ENCODE measurements around the gene IL10RB.

DNA sequence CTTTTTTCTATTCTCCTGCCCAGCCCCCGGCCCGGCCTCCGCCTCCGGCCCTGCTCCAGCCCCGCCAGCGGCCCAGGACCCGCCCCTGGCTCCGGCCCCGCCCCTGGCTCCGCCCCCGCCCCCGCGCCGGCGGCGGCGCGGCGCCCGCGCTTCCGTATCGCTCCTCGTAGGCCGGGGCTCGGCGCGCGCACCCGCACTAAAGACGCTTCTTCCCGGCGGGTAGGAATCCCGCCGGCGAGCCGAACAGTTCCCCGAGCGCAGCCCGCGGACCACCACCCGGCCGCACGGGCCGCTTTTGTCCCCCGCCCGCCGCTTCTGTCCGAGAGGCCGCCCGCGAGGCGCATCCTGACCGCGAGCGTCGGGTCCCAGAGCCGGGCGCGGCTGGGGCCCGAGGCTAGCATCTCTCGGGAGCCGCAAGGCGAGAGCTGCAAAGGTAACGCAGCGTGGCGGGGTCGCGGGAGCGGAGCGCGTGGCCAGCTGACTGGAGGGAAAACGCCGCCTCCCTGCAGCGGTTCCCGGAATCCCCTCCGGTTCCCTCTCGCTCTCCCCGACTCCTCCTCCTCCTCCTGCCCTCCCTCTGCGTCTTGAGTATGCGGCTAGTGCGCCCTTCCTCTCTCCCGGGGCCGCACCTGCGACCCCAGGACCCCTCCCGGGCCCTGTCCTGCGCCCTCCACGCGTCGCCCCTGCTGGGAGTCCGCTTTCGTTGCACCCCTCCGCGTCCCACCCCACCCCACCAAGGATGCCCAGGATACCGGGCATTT is 36.2 kb upstream of the IL10RB start, which contains the start of gene IFNAR2:
- TF ChIP-seq, protein P1, sequence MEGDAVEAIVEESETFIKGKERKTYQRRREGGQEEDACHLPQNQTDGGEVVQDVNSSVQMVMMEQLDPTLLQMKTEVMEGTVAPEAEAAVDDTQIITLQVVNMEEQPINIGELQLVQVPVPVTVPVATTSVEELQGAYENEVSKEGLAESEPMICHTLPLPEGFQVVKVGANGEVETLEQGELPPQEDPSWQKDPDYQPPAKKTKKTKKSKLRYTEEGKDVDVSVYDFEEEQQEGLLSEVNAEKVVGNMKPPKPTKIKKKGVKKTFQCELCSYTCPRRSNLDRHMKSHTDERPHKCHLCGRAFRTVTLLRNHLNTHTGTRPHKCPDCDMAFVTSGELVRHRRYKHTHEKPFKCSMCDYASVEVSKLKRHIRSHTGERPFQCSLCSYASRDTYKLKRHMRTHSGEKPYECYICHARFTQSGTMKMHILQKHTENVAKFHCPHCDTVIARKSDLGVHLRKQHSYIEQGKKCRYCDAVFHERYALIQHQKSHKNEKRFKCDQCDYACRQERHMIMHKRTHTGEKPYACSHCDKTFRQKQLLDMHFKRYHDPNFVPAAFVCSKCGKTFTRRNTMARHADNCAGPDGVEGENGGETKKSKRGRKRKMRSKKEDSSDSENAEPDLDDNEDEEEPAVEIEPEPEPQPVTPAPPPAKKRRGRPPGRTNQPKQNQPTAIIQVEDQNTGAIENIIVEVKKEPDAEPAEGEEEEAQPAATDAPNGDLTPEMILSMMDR (conservative IDR thresholded peaks at IDR 0.05; ENCODE audit: low read depth in 2 of 2): no peak
- TF ChIP-seq EZH2 (IDR thresholded peaks at IDR 0.05; ENCODE audit: low read depth, unreplicated experiment): no peak
- TF ChIP-seq CREB1 (CRISPR knock-in tag; IDR thresholded peaks at IDR 0.05; ENCODE audit: low read depth): no peak
- TF ChIP-seq JUNB (IDR thresholded peaks at IDR 0.05; ENCODE audit: unreplicated experiment): no peak
- TF ChIP-seq, protein P2, sequence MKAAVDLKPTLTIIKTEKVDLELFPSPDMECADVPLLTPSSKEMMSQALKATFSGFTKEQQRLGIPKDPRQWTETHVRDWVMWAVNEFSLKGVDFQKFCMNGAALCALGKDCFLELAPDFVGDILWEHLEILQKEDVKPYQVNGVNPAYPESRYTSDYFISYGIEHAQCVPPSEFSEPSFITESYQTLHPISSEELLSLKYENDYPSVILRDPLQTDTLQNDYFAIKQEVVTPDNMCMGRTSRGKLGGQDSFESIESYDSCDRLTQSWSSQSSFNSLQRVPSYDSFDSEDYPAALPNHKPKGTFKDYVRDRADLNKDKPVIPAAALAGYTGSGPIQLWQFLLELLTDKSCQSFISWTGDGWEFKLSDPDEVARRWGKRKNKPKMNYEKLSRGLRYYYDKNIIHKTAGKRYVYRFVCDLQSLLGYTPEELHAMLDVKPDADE (IDR thresholded peaks at IDR 0.05): no peak
- 0 out of 2 replicates have a peak, but pooled peaks have one; percentile 40 for TF ChIP-seq POLR2AphosphoS5 (IDR thresholded peaks at IDR 0.05; ENCODE audit: low read depth)
- no peak for TF ChIP-seq ZNF331 (CRISPR knock-in tag; IDR thresholded peaks at IDR 0.05; ENCODE audit: low read depth)
- TF ChIP-seq, protein P3, sequence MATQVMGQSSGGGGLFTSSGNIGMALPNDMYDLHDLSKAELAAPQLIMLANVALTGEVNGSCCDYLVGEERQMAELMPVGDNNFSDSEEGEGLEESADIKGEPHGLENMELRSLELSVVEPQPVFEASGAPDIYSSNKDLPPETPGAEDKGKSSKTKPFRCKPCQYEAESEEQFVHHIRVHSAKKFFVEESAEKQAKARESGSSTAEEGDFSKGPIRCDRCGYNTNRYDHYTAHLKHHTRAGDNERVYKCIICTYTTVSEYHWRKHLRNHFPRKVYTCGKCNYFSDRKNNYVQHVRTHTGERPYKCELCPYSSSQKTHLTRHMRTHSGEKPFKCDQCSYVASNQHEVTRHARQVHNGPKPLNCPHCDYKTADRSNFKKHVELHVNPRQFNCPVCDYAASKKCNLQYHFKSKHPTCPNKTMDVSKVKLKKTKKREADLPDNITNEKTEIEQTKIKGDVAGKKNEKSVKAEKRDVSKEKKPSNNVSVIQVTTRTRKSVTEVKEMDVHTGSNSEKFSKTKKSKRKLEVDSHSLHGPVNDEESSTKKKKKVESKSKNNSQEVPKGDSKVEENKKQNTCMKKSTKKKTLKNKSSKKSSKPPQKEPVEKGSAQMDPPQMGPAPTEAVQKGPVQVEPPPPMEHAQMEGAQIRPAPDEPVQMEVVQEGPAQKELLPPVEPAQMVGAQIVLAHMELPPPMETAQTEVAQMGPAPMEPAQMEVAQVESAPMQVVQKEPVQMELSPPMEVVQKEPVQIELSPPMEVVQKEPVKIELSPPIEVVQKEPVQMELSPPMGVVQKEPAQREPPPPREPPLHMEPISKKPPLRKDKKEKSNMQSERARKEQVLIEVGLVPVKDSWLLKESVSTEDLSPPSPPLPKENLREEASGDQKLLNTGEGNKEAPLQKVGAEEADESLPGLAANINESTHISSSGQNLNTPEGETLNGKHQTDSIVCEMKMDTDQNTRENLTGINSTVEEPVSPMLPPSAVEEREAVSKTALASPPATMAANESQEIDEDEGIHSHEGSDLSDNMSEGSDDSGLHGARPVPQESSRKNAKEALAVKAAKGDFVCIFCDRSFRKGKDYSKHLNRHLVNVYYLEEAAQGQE (IDR thresholded peaks at IDR 0.05; ENCODE audit: unreplicated experiment): no peak
- TF ChIP-seq EZH2phosphoT487 (IDR thresholded peaks at IDR 0.05; ENCODE audit: unreplicated experiment): no peak
- TF ChIP-seq, protein P4, sequence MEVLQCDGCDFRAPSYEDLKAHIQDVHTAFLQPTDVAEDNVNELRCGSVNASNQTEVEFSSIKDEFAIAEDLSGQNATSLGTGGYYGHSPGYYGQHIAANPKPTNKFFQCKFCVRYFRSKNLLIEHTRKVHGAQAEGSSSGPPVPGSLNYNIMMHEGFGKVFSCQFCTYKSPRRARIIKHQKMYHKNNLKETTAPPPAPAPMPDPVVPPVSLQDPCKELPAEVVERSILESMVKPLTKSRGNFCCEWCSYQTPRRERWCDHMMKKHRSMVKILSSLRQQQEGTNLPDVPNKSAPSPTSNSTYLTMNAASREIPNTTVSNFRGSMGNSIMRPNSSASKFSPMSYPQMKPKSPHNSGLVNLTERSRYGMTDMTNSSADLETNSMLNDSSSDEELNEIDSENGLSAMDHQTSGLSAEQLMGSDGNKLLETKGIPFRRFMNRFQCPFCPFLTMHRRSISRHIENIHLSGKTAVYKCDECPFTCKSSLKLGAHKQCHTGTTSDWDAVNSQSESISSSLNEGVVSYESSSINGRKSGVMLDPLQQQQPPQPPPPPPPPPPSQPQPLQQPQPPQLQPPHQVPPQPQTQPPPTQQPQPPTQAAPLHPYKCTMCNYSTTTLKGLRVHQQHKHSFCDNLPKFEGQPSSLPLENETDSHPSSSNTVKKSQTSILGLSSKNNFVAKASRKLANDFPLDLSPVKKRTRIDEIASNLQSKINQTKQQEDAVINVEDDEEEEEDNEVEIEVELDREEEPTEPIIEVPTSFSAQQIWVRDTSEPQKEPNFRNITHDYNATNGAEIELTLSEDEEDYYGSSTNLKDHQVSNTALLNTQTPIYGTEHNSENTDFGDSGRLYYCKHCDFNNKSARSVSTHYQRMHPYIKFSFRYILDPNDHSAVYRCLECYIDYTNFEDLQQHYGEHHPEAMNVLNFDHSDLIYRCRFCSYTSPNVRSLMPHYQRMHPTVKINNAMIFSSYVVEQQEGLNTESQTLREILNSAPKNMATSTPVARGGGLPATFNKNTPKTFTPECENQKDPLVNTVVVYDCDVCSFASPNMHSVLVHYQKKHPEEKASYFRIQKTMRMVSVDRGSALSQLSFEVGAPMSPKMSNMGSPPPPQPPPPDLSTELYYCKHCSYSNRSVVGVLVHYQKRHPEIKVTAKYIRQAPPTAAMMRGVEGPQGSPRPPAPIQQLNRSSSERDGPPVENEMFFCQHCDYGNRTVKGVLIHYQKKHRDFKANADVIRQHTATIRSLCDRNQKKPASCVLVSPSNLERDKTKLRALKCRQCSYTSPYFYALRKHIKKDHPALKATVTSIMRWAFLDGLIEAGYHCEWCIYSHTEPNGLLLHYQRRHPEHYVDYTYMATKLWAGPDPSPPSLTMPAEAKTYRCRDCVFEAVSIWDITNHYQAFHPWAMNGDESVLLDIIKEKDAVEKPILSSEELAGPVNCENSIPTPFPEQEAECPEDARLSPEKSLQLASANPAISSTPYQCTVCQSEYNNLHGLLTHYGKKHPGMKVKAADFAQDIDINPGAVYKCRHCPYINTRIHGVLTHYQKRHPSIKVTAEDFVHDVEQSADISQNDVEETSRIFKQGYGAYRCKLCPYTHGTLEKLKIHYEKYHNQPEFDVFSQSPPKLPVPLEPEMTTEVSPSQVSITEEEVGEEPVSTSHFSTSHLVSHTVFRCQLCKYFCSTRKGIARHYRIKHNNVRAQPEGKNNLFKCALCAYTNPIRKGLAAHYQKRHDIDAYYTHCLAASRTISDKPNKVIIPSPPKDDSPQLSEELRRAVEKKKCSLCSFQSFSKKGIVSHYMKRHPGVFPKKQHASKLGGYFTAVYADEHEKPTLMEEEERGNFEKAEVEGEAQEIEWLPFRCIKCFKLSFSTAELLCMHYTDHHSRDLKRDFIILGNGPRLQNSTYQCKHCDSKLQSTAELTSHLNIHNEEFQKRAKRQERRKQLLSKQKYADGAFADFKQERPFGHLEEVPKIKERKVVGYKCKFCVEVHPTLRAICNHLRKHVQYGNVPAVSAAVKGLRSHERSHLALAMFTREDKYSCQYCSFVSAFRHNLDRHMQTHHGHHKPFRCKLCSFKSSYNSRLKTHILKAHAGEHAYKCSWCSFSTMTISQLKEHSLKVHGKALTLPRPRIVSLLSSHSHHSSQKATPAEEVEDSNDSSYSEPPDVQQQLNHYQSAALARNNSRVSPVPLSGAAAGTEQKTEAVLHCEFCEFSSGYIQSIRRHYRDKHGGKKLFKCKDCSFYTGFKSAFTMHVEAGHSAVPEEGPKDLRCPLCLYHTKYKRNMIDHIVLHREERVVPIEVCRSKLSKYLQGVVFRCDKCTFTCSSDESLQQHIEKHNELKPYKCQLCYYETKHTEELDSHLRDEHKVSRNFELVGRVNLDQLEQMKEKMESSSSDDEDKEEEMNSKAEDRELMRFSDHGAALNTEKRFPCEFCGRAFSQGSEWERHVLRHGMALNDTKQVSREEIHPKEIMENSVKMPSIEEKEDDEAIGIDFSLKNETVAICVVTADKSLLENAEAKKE (CRISPR knock-in tag; IDR thresholded peaks at IDR 0.05): no peak
- TF ChIP-seq NANOG (IDR thresholded peaks at IDR 0.05; ENCODE audit: borderline replicate concordance): no peak
- no peak for TF ChIP-seq STAT1 (IDR thresholded peaks at IDR 0.05; ENCODE audit: unreplicated experiment)
- no peak for TF ChIP-seq ZNF114 (CRISPR knock-in tag; IDR thresholded peaks at IDR 0.05)
